D721Med (cell line): Measurements from ENCODE around the gene SDCCAG8.

Experiments used
- DNase-seq: peaks from one replicate; pipeline ENCODE4 v3.0.0; 2011; ENCODE audit warnings: low spot score; ENCODE audit not compliant: insufficient read length
- FAIRE-seq: peaks from 2 replicates; lab custom pipeline; 2011; peaks lifted over from hg19 to GRCh38; lab: Jason Lieb, UNC
- CTCF ChIP-seq: IDR thresholded peaks from 2 replicates; pipeline ENCODE4 v1.5.1; 2012; ENCODE audit warnings: mild to moderate bottlenecking, control low read depth; ENCODE audit not compliant: insufficient read depth; ENCODE audit errors: missing control alignments

Gene SDCCAG8

GRCh38 chr1:243345205-243345604 lies 89.4 kb downstream of the SDCCAG8 start:
- peak; percentile 56 for FAIRE-seq
- no peak for DNase-seq

GRCh38 chr1:243346016-243346415 lies 90.2 kb downstream of the SDCCAG8 start:
- no peak for FAIRE-seq
- TF ChIP-seq CTCF: no peak
- DNase-seq: no peak

More at GRCh38 chr1:243345205-243345604, 89.4 kb downstream of the SDCCAG8 start:
- TF ChIP-seq CTCF: peak; percentile 60

GRCh38 chr1:243346468-243346867 lies 90.6 kb downstream of the SDCCAG8 start:
- DNase-seq: no peak
- FAIRE-seq: no peak
- TF ChIP-seq CTCF: no peak

- DNase-seq: no peak
- FAIRE-seq: no peak
- no peak for TF ChIP-seq CTCF
Measured at GRCh38 chr1:243348331-243348730, 92.5 kb downstream of the SDCCAG8 start.

GRCh38 chr1:243349128-243349527 lies 93.3 kb downstream of the SDCCAG8 start:
- FAIRE-seq (no peak), DNase-seq (no peak)
- no peak for TF ChIP-seq CTCF

GRCh38 chr1:243351337-243351736 lies 95.5 kb downstream of the SDCCAG8 start:
- FAIRE-seq (peak; percentile 53), DNase-seq (no peak)
- TF ChIP-seq CTCF: no peak

- TF ChIP-seq CTCF: no peak
- FAIRE-seq (peak; percentile 81), DNase-seq (no peak)
Measured at GRCh38 chr1:243354511-243355153, 98.8 kb downstream of the SDCCAG8 start.
